Measurements from ENCODE around the gene SPRED3. TPM values are rescaled to one million over a fixed set of nuclear protein-coding genes. Genes with fewer than 3 reads are reported as not detected.
"Not testable (repeated sequence)": the region's sequence is repeated elsewhere in the genome, so short reads cannot be mapped to it uniquely, and the experiment has no call there.

Gene SPRED3
- total RNA-seq, 1 donor from 2014 or later: not detected

GRCh38 chr19:38401148-38401547, 12.7 kb downstream of the SPRED3 start:
- Histone ChIP-seq H3K4me3 (ENCODE audit: low read length in 3 of 3) (no peak overlapping the region), H3K9me3 (ENCODE audit: control insufficient read depth in 3 of 3, low read length in 3 of 3) (no peaks in the 10 kb centered on the region), H3K9ac (ENCODE audit: low read depth in 1 of 3, low read length in 3 of 3) (no peak overlapping the region), H3K27ac (ENCODE audit: low read depth, low read length) (no peak overlapping the region), H3K36me3 (ENCODE audit: control insufficient read depth in 3 of 3, insufficient read depth in 3 of 3, low read length in 3 of 3) (peaks cover 0 to 6% (median 0%) of the 10 kb centered on the region in 3 donors), H3K27me3 (ENCODE audit: control insufficient read depth in 3 of 3, insufficient read depth in 3 of 3, low read length in 3 of 3) (peaks cover 18 to 35% (median 29%) of the 10 kb centered on the region in 3 donors), H3K4me1 (ENCODE audit: control insufficient read depth in 3 of 3, insufficient read depth in 3 of 3, low read length in 3 of 3) (peaks cover 0 to 6% (median 3%) of the 10 kb centered on the region in 3 donors)

GRCh38 chr19:38402623-38402966, 14.1 kb downstream of the SPRED3 start:
- no peak overlapping the region for H3K27ac ChIP-seq (ENCODE audit: low read depth, low read length)
- no peaks in the 10 kb centered on the region for H3K9me3 ChIP-seq (ENCODE audit: control insufficient read depth in 3 of 3, low read length in 3 of 3)
- H3K27me3 ChIP-seq (ENCODE audit: control insufficient read depth in 3 of 3, insufficient read depth in 3 of 3, low read length in 3 of 3): peaks cover 10 to 21% (median 16%) of the 10 kb centered on the region in 3 donors
- peaks cover 3 to 6% (median 6%) of the 10 kb centered on the region in 3 donors for H3K36me3 ChIP-seq (ENCODE audit: control insufficient read depth in 3 of 3, insufficient read depth in 3 of 3, low read length in 3 of 3)
- H3K9ac ChIP-seq (ENCODE audit: low read depth in 1 of 3, low read length in 3 of 3): peak overlapping the region in 2 of 3 donors; percentile 53 to 68
- peaks cover 0 to 6% (median 3%) of the 10 kb centered on the region in 3 donors for H3K4me1 ChIP-seq (ENCODE audit: control insufficient read depth in 3 of 3, insufficient read depth in 3 of 3, low read length in 3 of 3)
- peak overlapping the region; percentile 60 to 68 (median 66) for H3K4me3 ChIP-seq (ENCODE audit: low read length in 3 of 3)

GRCh38 chr19:38402967-38403674, 14.6 kb downstream of the SPRED3 start, which contains the start of gene FAM98C:
Gene FAM98C, plus strand, starts transcription at chr19:38403093. Its CDS starts 61 bp downstream, at chr19:38403154.
- H3K27ac ChIP-seq (ENCODE audit: low read depth, low read length): no peak within 1 kb of the TSS

GRCh38 chr19:38404858-38405257, 16.4 kb downstream of the SPRED3 start:
- Histone ChIP-seq H3K36me3 (ENCODE audit: control insufficient read depth in 3 of 3, insufficient read depth in 3 of 3, low read length in 3 of 3) (peaks cover 3 to 6% (median 6%) of the 10 kb centered on the region in 3 donors), H3K4me1 (ENCODE audit: control insufficient read depth in 3 of 3, insufficient read depth in 3 of 3, low read length in 3 of 3) (peaks cover 0 to 6% (median 3%) of the 10 kb centered on the region in 3 donors), H3K9me3 (ENCODE audit: control insufficient read depth in 3 of 3, low read length in 3 of 3) (no peaks in the 10 kb centered on the region), H3K27ac (ENCODE audit: low read depth, low read length) (no peak overlapping the region), H3K4me3 (ENCODE audit: low read length in 3 of 3) (no peak overlapping the region), H3K9ac (ENCODE audit: low read depth in 1 of 3, low read length in 3 of 3) (no peak overlapping the region), H3K27me3 (ENCODE audit: control insufficient read depth in 3 of 3, insufficient read depth in 3 of 3, low read length in 3 of 3) (peaks cover 3 to 6% (median 5%) of the 10 kb centered on the region in 3 donors)

More at GRCh38 chr19:38402967-38403674, 14.6 kb downstream of the SPRED3 start, which contains the start of gene FAM98C:
- peaks cover 9 to 17% (median 15%) of the 10 kb centered on the region in 3 donors for H3K27me3 ChIP-seq (ENCODE audit: control insufficient read depth in 3 of 3, insufficient read depth in 3 of 3, low read length in 3 of 3)
- H3K9me3 ChIP-seq (ENCODE audit: control insufficient read depth in 3 of 3, low read length in 3 of 3): no peaks in the 10 kb centered on the region
- peak within 1 kb of the TSS; percentile 76 to 85 (median 79) for H3K9ac ChIP-seq (ENCODE audit: low read depth in 1 of 3, low read length in 3 of 3)
- peak within 1 kb of the TSS; percentile 81 to 94 (median 83) for H3K4me3 ChIP-seq (ENCODE audit: low read length in 3 of 3)
- H3K4me1 ChIP-seq (ENCODE audit: control insufficient read depth in 3 of 3, insufficient read depth in 3 of 3, low read length in 3 of 3): peaks cover 0 to 6% (median 3%) of the 10 kb centered on the region in 3 donors
- peaks cover 3 to 6% (median 6%) of the 10 kb centered on the region in 3 donors for H3K36me3 ChIP-seq (ENCODE audit: control insufficient read depth in 3 of 3, insufficient read depth in 3 of 3, low read length in 3 of 3)

- peaks cover 0 to 6% (median 3%) of the 10 kb centered on the region in 3 donors for H3K4me1 ChIP-seq (ENCODE audit: control insufficient read depth in 3 of 3, insufficient read depth in 3 of 3, low read length in 3 of 3)
- H3K4me3 ChIP-seq (ENCODE audit: low read length in 3 of 3): no peak overlapping the region
- peaks cover 3 to 6% (median 6%) of the 10 kb centered on the region in 3 donors for H3K36me3 ChIP-seq (ENCODE audit: control insufficient read depth in 3 of 3, insufficient read depth in 3 of 3, low read length in 3 of 3)
- no peaks in the 10 kb centered on the region for H3K9me3 ChIP-seq (ENCODE audit: control insufficient read depth in 3 of 3, low read length in 3 of 3)
- peaks cover 3% of the 10 kb centered on the region in 3 donors for H3K27me3 ChIP-seq (ENCODE audit: control insufficient read depth in 3 of 3, insufficient read depth in 3 of 3, low read length in 3 of 3)
- H3K9ac ChIP-seq (ENCODE audit: low read depth in 1 of 3, low read length in 3 of 3): no peak overlapping the region
- H3K27ac ChIP-seq (ENCODE audit: low read depth, low read length): no peak overlapping the region
Measured at GRCh38 chr19:38405276-38405675, 16.8 kb downstream of the SPRED3 start.

- Histone ChIP-seq H3K36me3 (ENCODE audit: control insufficient read depth in 3 of 3, insufficient read depth in 3 of 3, low read length in 3 of 3) (peaks cover 3 to 6% (median 6%) of the 10 kb centered on the region in 3 donors), H3K27ac (ENCODE audit: low read depth, low read length) (no peak overlapping the region), H3K27me3 (ENCODE audit: control insufficient read depth in 3 of 3, insufficient read depth in 3 of 3, low read length in 3 of 3) (no peaks in the 10 kb centered on the region), H3K9ac (ENCODE audit: low read depth in 1 of 3, low read length in 3 of 3) (no peak overlapping the region), H3K9me3 (ENCODE audit: control insufficient read depth in 3 of 3, low read length in 3 of 3) (no peaks in the 10 kb centered on the region), H3K4me3 (ENCODE audit: low read length in 3 of 3) (no peak overlapping the region), H3K4me1 (ENCODE audit: control insufficient read depth in 3 of 3, insufficient read depth in 3 of 3, low read length in 3 of 3) (no peaks in the 10 kb centered on the region)
Measured at GRCh38 chr19:38409631-38410133, 21.2 kb downstream of the SPRED3 start.

- not testable (repeated sequence) for H3K4me1 ChIP-seq (ENCODE audit: control insufficient read depth in 3 of 3, insufficient read depth in 3 of 3, low read length in 3 of 3); H3K27me3 ChIP-seq (ENCODE audit: control insufficient read depth in 3 of 3, insufficient read depth in 3 of 3, low read length in 3 of 3); H3K9ac ChIP-seq (ENCODE audit: low read depth in 1 of 3, low read length in 3 of 3); H3K9me3 ChIP-seq (ENCODE audit: control insufficient read depth in 3 of 3, low read length in 3 of 3); H3K4me3 ChIP-seq (ENCODE audit: low read length in 3 of 3); H3K27ac ChIP-seq (ENCODE audit: low read depth, low read length); H3K36me3 ChIP-seq (ENCODE audit: control insufficient read depth in 3 of 3, insufficient read depth in 3 of 3, low read length in 3 of 3)
Measured at GRCh38 chr19:38410407-38410806, 21.9 kb downstream of the SPRED3 start.

- H3K4me1 ChIP-seq (ENCODE audit: control insufficient read depth in 3 of 3, insufficient read depth in 3 of 3, low read length in 3 of 3): no peaks in the 10 kb centered on the region
- peaks cover 0 to 6% (median 3%) of the 10 kb centered on the region in 3 donors for H3K36me3 ChIP-seq (ENCODE audit: control insufficient read depth in 3 of 3, insufficient read depth in 3 of 3, low read length in 3 of 3)
- no peaks in the 10 kb centered on the region for H3K9me3 ChIP-seq (ENCODE audit: control insufficient read depth in 3 of 3, low read length in 3 of 3)
- H3K27me3 ChIP-seq (ENCODE audit: control insufficient read depth in 3 of 3, insufficient read depth in 3 of 3, low read length in 3 of 3): no peaks in the 10 kb centered on the region
- H3K27ac ChIP-seq (ENCODE audit: low read depth, low read length): no peak overlapping the region
- H3K9ac ChIP-seq (ENCODE audit: low read depth in 1 of 3, low read length in 3 of 3): no peak overlapping the region
- no peak overlapping the region for H3K4me3 ChIP-seq (ENCODE audit: low read length in 3 of 3)
Measured at GRCh38 chr19:38411041-38411712, 22.7 kb downstream of the SPRED3 start.

- H3K9ac ChIP-seq (ENCODE audit: low read depth in 1 of 3, low read length in 3 of 3); H3K27ac ChIP-seq (ENCODE audit: low read depth, low read length); H3K4me1 ChIP-seq (ENCODE audit: control insufficient read depth in 3 of 3, insufficient read depth in 3 of 3, low read length in 3 of 3); H3K27me3 ChIP-seq (ENCODE audit: control insufficient read depth in 3 of 3, insufficient read depth in 3 of 3, low read length in 3 of 3); H3K36me3 ChIP-seq (ENCODE audit: control insufficient read depth in 3 of 3, insufficient read depth in 3 of 3, low read length in 3 of 3); H3K4me3 ChIP-seq (ENCODE audit: low read length in 3 of 3); H3K9me3 ChIP-seq (ENCODE audit: control insufficient read depth in 3 of 3, low read length in 3 of 3): not testable (repeated sequence)
Measured at GRCh38 chr19:38411898-38412297, 23.4 kb downstream of the SPRED3 start.

- Histone ChIP-seq H3K4me3 (ENCODE audit: low read length in 3 of 3) (no peak overlapping the region), H3K4me1 (ENCODE audit: control insufficient read depth in 3 of 3, insufficient read depth in 3 of 3, low read length in 3 of 3) (no peaks in the 10 kb centered on the region), H3K27ac (ENCODE audit: low read depth, low read length) (no peak overlapping the region), H3K9ac (ENCODE audit: low read depth in 1 of 3, low read length in 3 of 3) (no peak overlapping the region), H3K27me3 (ENCODE audit: control insufficient read depth in 3 of 3, insufficient read depth in 3 of 3, low read length in 3 of 3) (no peaks in the 10 kb centered on the region), H3K9me3 (ENCODE audit: control insufficient read depth in 3 of 3, low read length in 3 of 3) (no peaks in the 10 kb centered on the region), H3K36me3 (ENCODE audit: control insufficient read depth in 3 of 3, insufficient read depth in 3 of 3, low read length in 3 of 3) (no peaks in the 10 kb centered on the region)
Measured at GRCh38 chr19:38412491-38412890, 24.0 kb downstream of the SPRED3 start.

Measured in skeletal muscle tissue (tissue), 4 donors.